ENCODE results near the gene TEX9.
"Not testable (repeated sequence)": the region's sequence is repeated elsewhere in the genome, so short reads cannot be mapped to it uniquely, and the experiment has no call there.

The TEX9 gene

DNA sequence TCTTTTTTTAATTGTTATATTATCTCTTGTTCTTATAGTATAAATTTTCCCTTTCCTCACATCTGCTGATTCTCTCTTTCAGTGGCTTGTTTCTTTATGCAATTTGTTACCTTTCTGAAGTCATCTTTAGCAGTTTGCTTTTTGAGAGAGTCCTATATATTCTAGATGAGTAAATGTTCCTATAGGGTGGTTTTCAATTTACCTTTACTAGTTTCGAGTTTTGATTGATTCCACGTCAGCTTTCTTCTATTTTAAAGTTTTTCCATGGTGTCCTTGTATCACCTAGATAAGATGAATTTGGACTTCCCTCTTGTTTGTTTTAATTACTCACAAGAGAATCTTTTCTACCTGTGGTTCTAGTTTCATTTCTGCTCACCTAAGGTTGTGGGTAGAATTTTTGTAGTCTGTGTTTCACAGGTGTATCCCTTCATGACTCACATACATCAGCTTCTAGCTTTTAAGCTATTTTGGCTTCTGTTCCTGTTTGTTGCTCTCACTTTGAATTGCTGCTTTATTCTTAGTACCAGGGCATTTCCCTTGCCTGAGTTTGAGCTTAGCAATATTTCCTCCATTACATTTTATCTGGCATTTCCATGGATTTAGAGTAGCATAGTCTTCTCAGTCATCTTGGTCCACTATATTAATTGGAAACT is 6.4 kb downstream of the TEX9 start:
- no peak for DNase-seq (ENCODE audit: low read depth)
- H3K4me3 ChIP-seq (ENCODE audit: control insufficient read depth, low read depth, low read length) = no peak overlapping the region
- TF ChIP-seq, protein P1, sequence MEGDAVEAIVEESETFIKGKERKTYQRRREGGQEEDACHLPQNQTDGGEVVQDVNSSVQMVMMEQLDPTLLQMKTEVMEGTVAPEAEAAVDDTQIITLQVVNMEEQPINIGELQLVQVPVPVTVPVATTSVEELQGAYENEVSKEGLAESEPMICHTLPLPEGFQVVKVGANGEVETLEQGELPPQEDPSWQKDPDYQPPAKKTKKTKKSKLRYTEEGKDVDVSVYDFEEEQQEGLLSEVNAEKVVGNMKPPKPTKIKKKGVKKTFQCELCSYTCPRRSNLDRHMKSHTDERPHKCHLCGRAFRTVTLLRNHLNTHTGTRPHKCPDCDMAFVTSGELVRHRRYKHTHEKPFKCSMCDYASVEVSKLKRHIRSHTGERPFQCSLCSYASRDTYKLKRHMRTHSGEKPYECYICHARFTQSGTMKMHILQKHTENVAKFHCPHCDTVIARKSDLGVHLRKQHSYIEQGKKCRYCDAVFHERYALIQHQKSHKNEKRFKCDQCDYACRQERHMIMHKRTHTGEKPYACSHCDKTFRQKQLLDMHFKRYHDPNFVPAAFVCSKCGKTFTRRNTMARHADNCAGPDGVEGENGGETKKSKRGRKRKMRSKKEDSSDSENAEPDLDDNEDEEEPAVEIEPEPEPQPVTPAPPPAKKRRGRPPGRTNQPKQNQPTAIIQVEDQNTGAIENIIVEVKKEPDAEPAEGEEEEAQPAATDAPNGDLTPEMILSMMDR (IDR thresholded peaks at IDR 0.05; ENCODE audit: control insufficient read depth, insufficient read depth, low read depth, low read length, missing control alignments) = no peak

DNA sequence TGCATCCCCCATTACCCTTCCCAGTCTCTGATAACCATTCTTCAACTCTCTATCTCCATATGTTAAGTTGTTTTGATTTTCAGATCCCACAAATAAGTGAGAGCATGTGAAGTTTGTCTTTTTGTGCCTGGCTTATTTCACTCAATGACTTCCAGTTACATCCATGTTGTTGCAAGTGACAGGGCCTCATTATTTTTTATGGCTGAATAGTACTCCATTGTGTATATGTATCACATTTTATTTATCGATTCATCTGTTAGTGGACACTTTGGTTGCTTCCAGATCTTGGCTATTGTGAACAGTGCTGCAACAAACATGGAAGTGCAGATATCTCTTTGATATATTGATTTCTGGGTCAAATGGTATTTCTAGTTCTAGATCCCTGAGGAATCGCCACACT is 9.5 kb downstream of the TEX9 start:
- DNase-seq (ENCODE audit: low read depth); H3K4me3 ChIP-seq (ENCODE audit: control insufficient read depth, low read depth, low read length): not testable (repeated sequence)

DNA sequence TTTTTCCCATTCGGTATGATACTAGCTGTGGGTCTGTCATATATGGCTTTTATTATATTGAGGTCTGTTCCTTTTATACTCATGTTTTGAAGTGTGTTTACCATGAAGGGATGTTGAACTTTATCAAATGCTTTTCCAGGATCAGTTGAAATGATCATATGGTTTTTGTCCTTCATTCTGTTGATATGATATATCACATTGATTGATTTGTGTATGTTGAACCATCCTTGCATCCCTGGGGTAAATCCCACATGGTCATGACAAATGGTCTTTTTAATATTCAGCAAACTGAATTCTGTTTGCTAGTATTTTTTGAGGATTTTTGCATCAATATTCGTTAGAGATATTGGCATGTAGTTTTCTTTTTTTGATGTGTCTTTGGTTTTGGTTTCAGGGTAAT is 12.6 kb downstream of the TEX9 start:
- not testable (repeated sequence) for H3K4me3 ChIP-seq (ENCODE audit: control insufficient read depth, low read depth, low read length); DNase-seq (ENCODE audit: low read depth)

DNA sequence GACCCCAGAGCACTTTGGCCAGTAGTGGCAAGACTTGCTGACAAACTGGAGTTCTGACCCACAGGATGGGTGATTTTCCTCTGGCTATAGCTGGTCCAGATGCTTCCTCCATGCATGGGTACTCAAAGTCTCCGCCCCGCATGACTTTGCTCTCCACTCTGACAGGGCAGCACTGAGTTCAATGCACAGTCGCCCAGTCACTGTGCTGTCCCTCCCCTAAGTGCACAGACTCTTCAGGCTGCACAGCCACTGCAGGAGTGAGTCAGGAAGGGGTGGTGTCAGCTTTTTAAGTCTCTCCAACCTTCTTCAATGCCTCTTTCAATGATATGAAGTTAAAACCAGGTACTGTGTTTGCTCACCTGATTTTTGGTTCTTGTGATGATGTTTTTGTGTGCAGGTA is 17.8 kb downstream of the TEX9 start:
- no peak for DNase-seq (ENCODE audit: low read depth)
- TF ChIP-seq, protein P1 (IDR thresholded peaks at IDR 0.05; ENCODE audit: control insufficient read depth, insufficient read depth, low read depth, low read length, missing control alignments) = no peak
- no peak overlapping the region for H3K4me3 ChIP-seq (ENCODE audit: control insufficient read depth, low read depth, low read length)

DNA sequence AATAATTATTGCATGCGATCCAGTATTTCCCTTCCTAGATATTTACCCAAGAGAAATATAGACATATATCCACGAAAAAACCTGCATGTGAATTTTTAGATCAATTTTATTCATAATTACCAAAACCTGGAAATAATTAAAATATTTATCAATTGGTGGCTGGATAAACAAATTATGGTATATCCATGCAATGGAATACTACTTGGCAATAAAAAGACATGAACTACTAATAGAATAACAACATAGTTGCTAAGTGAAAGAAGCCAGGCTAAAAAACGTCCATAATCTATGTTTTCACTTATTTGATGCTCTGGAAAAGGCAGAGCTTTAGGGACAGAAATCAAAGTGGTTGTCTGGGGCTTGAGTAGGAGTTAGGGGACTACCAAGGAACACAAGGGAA is 20.7 kb downstream of the TEX9 start:
- TF ChIP-seq, protein P1 (IDR thresholded peaks at IDR 0.05; ENCODE audit: control insufficient read depth, insufficient read depth, low read depth, low read length, missing control alignments) = no peak
- H3K4me3 ChIP-seq (ENCODE audit: control insufficient read depth, low read depth, low read length) = no peak overlapping the region
- no peak for DNase-seq (ENCODE audit: low read depth)

DNA sequence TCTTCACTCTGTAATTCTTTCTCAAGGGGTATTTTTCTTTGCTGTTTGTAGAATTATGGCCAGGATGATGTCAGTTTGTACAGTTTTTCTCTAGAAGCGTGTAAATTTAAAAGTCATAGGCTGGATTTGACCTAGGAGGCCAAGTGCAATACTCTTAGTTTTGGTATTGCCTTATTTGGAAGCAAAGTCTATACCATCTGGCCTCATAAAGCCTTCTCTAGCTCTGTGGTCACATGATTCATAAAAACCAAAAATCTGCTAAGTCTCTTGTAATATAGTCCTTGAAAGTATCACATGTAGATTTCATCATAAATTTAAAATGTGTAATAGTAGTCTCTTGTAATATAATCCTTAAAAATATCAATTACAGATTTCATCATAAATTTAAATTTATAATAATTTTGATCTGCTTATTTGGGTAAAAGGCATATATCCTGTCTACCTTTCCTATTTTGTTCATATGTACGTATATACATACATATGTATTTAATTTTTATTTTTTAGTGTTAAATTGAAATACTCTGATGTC is 25.6 kb downstream of the TEX9 start:
- H3K4me3 ChIP-seq (ENCODE audit: control insufficient read depth, low read depth, low read length) = no peak overlapping the region
- DNase-seq (ENCODE audit: low read depth) = no peak
- TF ChIP-seq, protein P1 (IDR thresholded peaks at IDR 0.05; ENCODE audit: control insufficient read depth, insufficient read depth, low read depth, low read length, missing control alignments) = no peak

DNA sequence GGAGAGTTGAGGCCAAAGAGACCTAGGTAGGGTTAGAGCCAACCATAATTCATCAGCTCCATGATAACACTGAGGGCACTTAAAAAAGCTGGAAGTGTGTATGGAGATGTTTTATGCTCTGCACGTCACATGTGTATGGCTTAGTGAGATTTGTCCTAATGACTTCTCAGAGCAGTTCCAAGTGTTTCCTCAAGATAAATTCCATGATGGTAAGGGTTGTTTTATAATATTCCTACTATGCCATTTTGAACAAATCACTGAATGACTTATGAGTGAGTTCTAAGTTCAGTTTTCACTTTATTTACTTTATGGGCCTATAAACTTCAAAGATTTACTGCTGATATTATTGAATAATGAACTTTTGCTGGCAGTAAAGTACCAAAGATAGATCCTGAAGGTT is 28.1 kb downstream of the TEX9 start:
- DNase-seq (ENCODE audit: low read depth) = no peak
- no peak overlapping the region for H3K4me3 ChIP-seq (ENCODE audit: control insufficient read depth, low read depth, low read length)
- TF ChIP-seq, protein P1 (IDR thresholded peaks at IDR 0.05; ENCODE audit: control insufficient read depth, insufficient read depth, low read depth, low read length, missing control alignments) = no peak

DNA sequence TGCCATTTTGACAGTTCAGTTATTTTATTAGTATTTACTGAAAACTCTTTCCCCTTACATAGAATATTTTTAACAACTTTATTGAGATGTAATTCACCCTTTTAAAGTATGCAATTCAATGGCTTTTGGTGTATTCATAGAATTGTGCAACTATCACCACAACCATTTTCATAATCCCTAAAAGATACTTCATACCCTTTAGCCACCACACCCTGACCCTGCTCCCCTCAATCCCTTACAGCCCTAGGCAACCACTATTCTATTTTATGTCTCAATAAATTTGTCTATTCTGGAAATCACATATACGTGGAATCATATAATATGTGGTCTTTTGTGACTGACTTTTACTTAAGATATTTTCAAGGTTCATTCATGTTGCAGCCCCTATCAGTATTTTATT is 29.7 kb downstream of the TEX9 start:
- TF ChIP-seq, protein P1 (IDR thresholded peaks at IDR 0.05; ENCODE audit: control insufficient read depth, insufficient read depth, low read depth, low read length, missing control alignments) = no peak
- no peak for DNase-seq (ENCODE audit: low read depth)
- H3K4me3 ChIP-seq (ENCODE audit: control insufficient read depth, low read depth, low read length) = no peak overlapping the region

DNA sequence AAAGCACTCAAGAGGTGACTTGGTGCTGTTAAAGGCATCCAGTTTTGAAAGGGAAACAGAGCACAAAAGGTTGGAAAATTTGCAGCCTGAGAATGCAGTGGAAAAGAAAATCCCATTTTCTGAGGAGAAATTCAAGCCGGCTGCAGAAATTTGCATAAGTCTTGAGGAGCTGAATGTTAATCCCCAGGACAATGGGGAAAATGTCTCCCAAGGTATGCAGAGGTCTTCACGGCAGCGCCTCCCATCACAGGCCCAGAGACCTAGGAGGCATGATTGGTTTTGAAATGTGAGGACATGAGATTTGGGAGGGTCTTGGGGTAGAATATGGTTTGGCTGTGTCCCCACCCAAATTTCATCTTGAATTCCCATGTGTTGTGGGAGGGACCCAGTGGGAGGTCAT is 32.1 kb downstream of the TEX9 start:
- DNase-seq (ENCODE audit: low read depth); H3K4me3 ChIP-seq (ENCODE audit: control insufficient read depth, low read depth, low read length): not testable (repeated sequence)

DNA sequence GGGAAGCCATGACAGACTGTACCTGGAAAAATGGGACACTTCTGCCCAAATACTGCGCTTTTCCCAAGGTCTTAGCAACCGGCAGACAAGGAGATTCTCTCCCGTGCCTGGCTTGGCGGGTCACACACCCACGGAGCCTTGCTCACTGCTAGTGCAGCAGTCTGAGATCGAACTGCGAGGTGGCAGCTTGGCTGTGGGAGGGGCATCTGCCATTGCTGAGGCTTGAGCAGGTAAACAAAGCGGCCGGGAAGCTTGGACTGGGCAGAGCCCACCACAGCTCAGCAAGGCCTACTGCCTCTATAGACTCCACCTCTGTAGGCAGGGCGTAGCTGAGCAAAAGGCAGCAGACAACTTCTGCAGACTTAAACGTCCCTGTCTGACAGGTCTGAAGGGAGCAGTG is 34.0 kb downstream of the TEX9 start:
- DNase-seq (ENCODE audit: low read depth); H3K4me3 ChIP-seq (ENCODE audit: control insufficient read depth, low read depth, low read length): not testable (repeated sequence)
